Measurements from ENCODE around the gene TNFSF4.

GRCh38 chr1:173249349-173249748, 42.2 kb upstream of the TNFSF4 start:
- no peak for TF ChIP-seq POLR2A (IDR thresholded peaks at IDR 0.05)
- TF ChIP-seq CTCF (IDR thresholded peaks at IDR 0.05): no peak
